ENCODE measurements around the gene NFS1.

Gene NFS1

GRCh38 chr20:35669221-35669620, 29.9 kb downstream of the NFS1 start:
- DNase-seq: no peak

GRCh38 chr20:35665949-35666288, 33.2 kb downstream of the NFS1 start:
- DNase-seq: no peak

GRCh38 chr20:35664466-35665206, 34.5 kb downstream of the NFS1 start, which contains the start of the genes CPNE1 and RBM12:
Gene CPNE1 (minus strand): TSS chr20:35664900. CDS start chr20:35632923, 31,977 bp downstream.
Gene RBM12 (minus strand): TSS chr20:35664900. CDS start chr20:35655322, 9,578 bp downstream.
- peak; percentile 91 for DNase-seq

- peak; percentile 49 for DNase-seq
Measured at GRCh38 chr20:35663516-35664465, 35.4 kb downstream of the NFS1 start.

- DNase-seq: no peak
Measured at GRCh38 chr20:35662551-35662950, 36.6 kb downstream of the NFS1 start.

GRCh38 chr20:35661908-35662307, 37.2 kb downstream of the NFS1 start:
- DNase-seq: no peak

- no peak for DNase-seq
Measured at GRCh38 chr20:35661053-35661452, 38.1 kb downstream of the NFS1 start.

- DNase-seq: no peak
Measured at GRCh38 chr20:35660122-35660937, 38.8 kb downstream of the NFS1 start.

GRCh38 chr20:35657271-35657670, 41.9 kb downstream of the NFS1 start:
- DNase-seq: no peak

- DNase-seq: no peak
Measured at GRCh38 chr20:35654415-35654814, 44.7 kb downstream of the NFS1 start.

- no peak for DNase-seq
Measured at GRCh38 chr20:35653893-35654292, 45.3 kb downstream of the NFS1 start.

- no peak for DNase-seq
Measured at GRCh38 chr20:35653430-35653734, 45.8 kb downstream of the NFS1 start.

- no peak for DNase-seq
Measured at GRCh38 chr20:35652641-35653429, 46.3 kb downstream of the NFS1 start.

GRCh38 chr20:35651958-35652357, 47.2 kb downstream of the NFS1 start:
- DNase-seq: no peak

GRCh38 chr20:35650632-35651031, 48.5 kb downstream of the NFS1 start:
- DNase-seq: no peak

- no peak for DNase-seq
Measured at GRCh38 chr20:35648836-35649235, 50.3 kb downstream of the NFS1 start.

- DNase-seq: no peak
Measured at GRCh38 chr20:35644806-35645205, 54.3 kb downstream of the NFS1 start.

GRCh38 chr20:35643045-35643444, 56.1 kb downstream of the NFS1 start:
- no peak for DNase-seq

GRCh38 chr20:35641743-35642142, 57.4 kb downstream of the NFS1 start:
- DNase-seq: no peak

- no peak for DNase-seq
Measured at GRCh38 chr20:35640724-35641123, 58.4 kb downstream of the NFS1 start.

- no peak for DNase-seq
Measured at GRCh38 chr20:35638751-35639150, 60.4 kb downstream of the NFS1 start.

- no peak for DNase-seq
Measured at GRCh38 chr20:35637276-35637675, 61.9 kb downstream of the NFS1 start.
